ENCODE measurements around the gene U2AF1L4. TPM values are rescaled to one million over a fixed set of nuclear protein-coding genes. Genes with fewer than 3 reads are reported as not detected.

Gene U2AF1L4
- total RNA-seq, 1 experiment from 2014 or later: 14.1 TPM

DNA sequence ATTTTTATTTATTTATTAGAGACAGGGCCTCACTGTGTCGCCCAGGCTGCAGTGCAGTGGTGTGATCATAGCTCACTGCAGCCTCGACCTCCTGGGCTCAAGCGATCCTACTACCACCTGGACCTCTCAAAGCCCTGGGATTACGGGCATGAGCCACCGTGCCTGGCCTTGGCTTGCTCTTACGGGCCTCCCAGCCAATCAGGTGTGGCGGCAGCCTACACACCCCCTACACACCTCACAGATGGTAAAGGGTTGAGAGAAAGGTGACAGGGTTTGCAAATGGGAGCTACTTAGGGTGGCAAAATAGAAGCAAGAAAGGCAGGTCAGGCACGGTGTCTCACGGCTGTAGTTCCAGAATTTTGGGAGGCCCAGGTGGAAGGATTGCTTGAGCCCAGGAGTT is 41.9 kb downstream of the U2AF1L4 start:
- DNase-seq (ENCODE audit: low read depth): no peak
- in situ Hi-C loops (cut with HindIII; ENCODE audit: low pct_unique_long_range_greater_than_20kb, low sequenced_read_pairs): no loop called here

DNA sequence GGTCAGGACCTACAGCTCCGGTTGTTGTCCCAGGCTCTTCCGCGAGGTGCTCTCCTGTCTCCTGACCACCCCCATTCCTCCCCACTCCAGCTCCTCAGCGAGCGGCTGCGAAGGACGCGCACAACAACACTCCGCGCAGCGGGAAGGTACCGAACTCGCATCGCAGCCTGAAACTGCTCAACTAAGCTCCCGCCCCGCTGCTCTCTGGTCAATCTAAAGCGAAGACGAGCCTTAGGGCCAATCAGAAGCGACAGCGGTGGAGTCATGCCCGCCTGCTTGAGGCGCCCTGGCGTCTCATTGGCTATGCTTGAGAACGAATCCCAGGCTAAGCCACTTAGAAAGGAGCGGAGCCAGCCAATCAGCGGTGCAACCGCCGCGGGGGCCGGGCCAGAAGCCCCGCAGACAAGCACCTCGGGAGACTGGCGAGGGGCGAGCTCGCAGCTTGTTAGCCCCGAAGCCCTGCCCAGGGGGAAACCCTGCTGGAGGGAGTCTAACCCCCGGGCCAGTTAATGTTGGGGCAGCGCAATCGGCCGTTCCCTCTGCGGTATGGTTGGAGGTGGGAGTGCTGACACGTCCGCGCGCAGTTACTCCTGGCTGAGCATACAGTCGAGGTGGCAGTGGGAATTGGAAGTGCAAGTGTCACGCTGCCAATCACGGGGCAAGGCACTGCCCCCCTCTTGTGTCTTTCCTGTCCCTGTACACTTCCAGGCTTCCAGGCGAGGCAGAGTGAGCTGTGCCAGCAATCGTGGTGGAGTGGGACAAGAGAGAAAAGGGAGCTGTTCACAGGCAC is 42.8 kb downstream of the U2AF1L4 start:
- DNase-seq (ENCODE audit: low read depth): peak; percentile 96
- in situ Hi-C loops (cut with HindIII; ENCODE audit: low pct_unique_long_range_greater_than_20kb, low sequenced_read_pairs): no loop called here

DNA sequence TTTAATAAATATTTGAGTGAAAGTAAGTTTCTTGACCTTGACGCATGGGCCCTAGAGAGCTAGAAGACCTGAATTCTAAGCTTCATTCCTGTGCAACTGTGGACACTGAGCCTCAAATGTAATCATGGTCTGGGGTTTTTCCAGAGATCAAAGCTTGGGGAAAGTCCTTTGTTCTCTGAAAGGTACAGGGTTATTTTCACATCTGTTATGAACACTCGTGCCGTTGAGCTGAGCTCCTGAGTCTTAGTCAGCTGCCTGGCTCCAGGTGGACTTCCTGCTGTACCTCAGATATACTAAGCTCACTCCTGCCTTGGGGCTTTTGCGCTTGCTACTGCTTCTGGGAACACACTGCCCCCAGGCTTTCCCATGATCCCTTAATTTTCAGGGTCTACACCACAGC is 48.4 kb downstream of the U2AF1L4 start:
- DNase-seq (ENCODE audit: low read depth): no peak
- in situ Hi-C loops (cut with HindIII; ENCODE audit: low pct_unique_long_range_greater_than_20kb, low sequenced_read_pairs): no loop called here

DNA sequence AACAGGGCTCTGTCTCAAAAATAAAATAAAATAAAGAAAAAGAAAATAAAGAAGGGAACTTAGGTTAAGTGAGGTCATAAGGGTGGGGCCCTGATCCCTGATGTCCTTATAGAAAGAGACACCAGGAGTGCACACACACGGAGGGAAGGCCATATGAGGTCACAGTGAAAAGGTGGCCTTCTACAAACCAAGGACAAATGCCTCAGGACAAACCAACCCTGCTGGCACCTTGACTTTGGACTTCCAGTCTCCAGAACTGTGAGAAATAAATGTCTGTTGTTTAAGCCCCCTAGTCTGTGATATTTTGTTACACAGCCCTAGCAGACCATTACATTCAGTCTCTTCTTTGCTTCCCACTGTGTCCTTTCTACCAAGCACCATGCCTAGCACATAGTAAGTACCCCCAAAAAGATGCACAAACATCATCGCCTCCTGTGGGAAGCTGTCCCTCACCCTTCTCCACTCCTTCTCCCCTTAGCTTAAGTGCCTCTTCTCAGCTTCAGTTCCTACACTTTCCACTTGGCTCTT is 49.3 kb downstream of the U2AF1L4 start:
- in situ Hi-C loops (cut with HindIII; ENCODE audit: low pct_unique_long_range_greater_than_20kb, low sequenced_read_pairs): no loop called here
- DNase-seq (ENCODE audit: low read depth): no peak

DNA sequence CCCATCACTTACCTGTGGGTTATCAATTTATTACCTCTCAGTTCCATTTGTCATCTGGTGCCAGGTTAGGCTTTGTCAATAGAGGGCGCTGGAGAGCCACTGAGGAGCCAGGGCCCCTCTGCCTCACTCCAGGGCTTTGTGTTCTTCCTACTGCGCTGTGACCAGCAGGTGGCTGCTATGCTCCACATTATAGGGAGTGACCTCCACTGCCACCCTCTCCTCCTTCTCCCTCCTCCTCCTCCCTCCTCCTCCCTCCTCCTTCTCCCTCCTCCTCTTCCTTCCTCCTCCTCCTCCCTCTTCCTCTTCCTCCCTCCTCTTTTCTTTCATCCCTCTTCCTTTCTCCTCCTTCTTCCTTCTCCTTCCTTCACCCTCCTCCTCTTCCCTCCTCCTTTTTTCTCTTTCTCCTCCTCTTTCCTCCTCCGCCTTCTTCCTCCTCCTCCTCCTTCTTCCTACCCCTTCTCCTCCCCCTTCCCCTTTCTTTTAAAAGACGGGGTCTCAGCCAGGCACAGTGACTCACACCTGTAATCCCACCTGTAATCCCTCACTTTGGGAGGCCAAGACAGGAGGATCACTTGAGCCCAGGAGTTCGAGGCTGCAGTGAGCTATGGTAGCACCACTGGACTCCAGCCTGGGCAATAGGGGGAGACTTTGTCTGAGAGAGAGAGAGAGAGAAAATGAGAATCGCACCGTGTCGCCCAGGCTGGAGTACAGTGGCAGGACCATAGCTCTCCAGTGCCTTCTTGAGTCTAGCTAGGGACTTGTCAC is 51.2 kb downstream of the U2AF1L4 start:
- peak; percentile 65 for DNase-seq (ENCODE audit: low read depth)
- in situ Hi-C loops (cut with HindIII; ENCODE audit: low pct_unique_long_range_greater_than_20kb, low sequenced_read_pairs): no loop called here

DNA sequence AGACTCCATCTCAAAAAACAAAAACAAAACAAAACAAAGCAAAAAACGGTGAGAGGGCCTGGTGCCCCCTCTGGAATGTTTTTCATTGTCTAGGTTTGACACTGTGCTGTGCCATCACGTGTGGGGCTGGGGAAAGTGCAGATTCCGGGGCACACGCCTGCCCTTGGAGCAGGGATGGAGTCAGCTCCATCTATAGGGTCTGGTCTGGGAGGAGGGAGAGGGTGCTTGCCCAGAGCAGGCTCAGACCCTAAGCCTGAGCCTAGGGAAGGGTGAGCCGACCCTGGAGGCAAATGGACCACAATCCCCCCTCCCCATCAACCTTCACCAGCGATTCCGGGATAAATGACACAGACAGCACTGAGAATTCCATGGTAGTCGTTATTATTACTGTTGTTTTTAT is 51.8 kb downstream of the U2AF1L4 start:
- in situ Hi-C loops (cut with HindIII; ENCODE audit: low pct_unique_long_range_greater_than_20kb, low sequenced_read_pairs): no loop called here
- DNase-seq (ENCODE audit: low read depth): no peak

Other genes starting within 250 kb of the U2AF1L4 start
- not detected in 2 replicates for gene DMKN, start 231.8 kb downstream of the U2AF1L4 start, total RNA-seq (2014; rRNA removed; shearing (Covaris generic); ENCODE audit: low replicate concordance)
- gene SBSN, start 217.1 kb downstream of the U2AF1L4 start, total RNA-seq (2014; rRNA removed; shearing (Covaris generic); ENCODE audit: low replicate concordance): not detected in 2 replicates
- gene GAPDHS, start 212.0 kb downstream of the U2AF1L4 start, total RNA-seq (2014; rRNA removed; shearing (Covaris generic); ENCODE audit: low replicate concordance): not detected in 2 replicates
- 218 and 221 TPM in 2 replicates for gene TMEM147, start 199.8 kb downstream of the U2AF1L4 start, total RNA-seq (2014; rRNA removed; shearing (Covaris generic); ENCODE audit: low replicate concordance)
- gene ATP4A, start 181.8 kb downstream of the U2AF1L4 start, total RNA-seq (2014; rRNA removed; shearing (Covaris generic); ENCODE audit: low replicate concordance): not detected in 2 replicates
- gene PMIS2, start 159.2 kb downstream of the U2AF1L4 start, total RNA-seq (2014; rRNA removed; shearing (Covaris generic); ENCODE audit: low replicate concordance): not detected in 2 replicates
- 28.8 and 34.4 TPM in 2 replicates for gene HAUS5, start 132.7 kb downstream of the U2AF1L4 start, total RNA-seq (2014; rRNA removed; shearing (Covaris generic); ENCODE audit: low replicate concordance)
- 171 and 180 TPM in 2 replicates for gene RBM42, start 116.4 kb downstream of the U2AF1L4 start, total RNA-seq (2014; rRNA removed; shearing (Covaris generic); ENCODE audit: low replicate concordance)
- gene ETV2, start 103.7 kb downstream of the U2AF1L4 start, total RNA-seq (2014; rRNA removed; shearing (Covaris generic); ENCODE audit: low replicate concordance): 0.64 TPM in 1 of 2 replicates, not detected in the other
- 438 and 558 TPM in 2 replicates for gene COX6B1, start 97.1 kb downstream of the U2AF1L4 start, total RNA-seq (2014; rRNA removed; shearing (Covaris generic); ENCODE audit: low replicate concordance)
- not detected in 2 replicates for gene UPK1A, start 78.9 kb downstream of the U2AF1L4 start, total RNA-seq (2014; rRNA removed; shearing (Covaris generic); ENCODE audit: low replicate concordance)
- not detected in 2 replicates for gene ZBTB32, start 40.9 kb downstream of the U2AF1L4 start, total RNA-seq (2014; rRNA removed; shearing (Covaris generic); ENCODE audit: low replicate concordance)
- gene KMT2B, start 27.4 kb downstream of the U2AF1L4 start, total RNA-seq (2014; rRNA removed; shearing (Covaris generic); ENCODE audit: low replicate concordance): 2.8 and 12.9 TPM in 2 replicates
- gene IGFLR1, start 3.0 kb downstream of the U2AF1L4 start, total RNA-seq (2014; rRNA removed; shearing (Covaris generic); ENCODE audit: low replicate concordance): 10.1 and 18.1 TPM in 2 replicates
- gene PSENEN, start 233 bp upstream of the U2AF1L4 start, total RNA-seq (2014; rRNA removed; shearing (Covaris generic); ENCODE audit: low replicate concordance): 151 and 186 TPM in 2 replicates
- gene LIN37, start 3.2 kb upstream of the U2AF1L4 start, total RNA-seq (2014; rRNA removed; shearing (Covaris generic); ENCODE audit: low replicate concordance): 7.4 and 15.5 TPM in 2 replicates
- not detected in 2 replicates for gene HSPB6, start 11.6 kb upstream of the U2AF1L4 start, total RNA-seq (2014; rRNA removed; shearing (Covaris generic); ENCODE audit: low replicate concordance)
- 8.0 and 9.8 TPM in 2 replicates for gene PROSER3, start 12.8 kb upstream of the U2AF1L4 start, total RNA-seq (2014; rRNA removed; shearing (Covaris generic); ENCODE audit: low replicate concordance)
- 2.2 and 3.5 TPM in 2 replicates for gene ARHGAP33, start 30.1 kb upstream of the U2AF1L4 start, total RNA-seq (2014; rRNA removed; shearing (Covaris generic); ENCODE audit: low replicate concordance)
- 0.17 TPM in 1 of 2 replicates, not detected in the other for gene PRODH2, start 67.4 kb upstream of the U2AF1L4 start, total RNA-seq (2014; rRNA removed; shearing (Covaris generic); ENCODE audit: low replicate concordance)
- 0.41 and 0.88 TPM in 2 replicates for gene NPHS1, start 107.1 kb upstream of the U2AF1L4 start, total RNA-seq (2014; rRNA removed; shearing (Covaris generic); ENCODE audit: low replicate concordance)
- gene KIRREL2, start 111.5 kb upstream of the U2AF1L4 start, total RNA-seq (2014; rRNA removed; shearing (Covaris generic); ENCODE audit: low replicate concordance): not detected in 2 replicates
- 53.9 and 58.7 TPM in 2 replicates for gene APLP1, start 123.2 kb upstream of the U2AF1L4 start, total RNA-seq (2014; rRNA removed; shearing (Covaris generic); ENCODE audit: low replicate concordance)
- 4.8 and 5.8 TPM in 2 replicates for gene NFKBID, start 155.1 kb upstream of the U2AF1L4 start, total RNA-seq (2014; rRNA removed; shearing (Covaris generic); ENCODE audit: low replicate concordance)
- 0.88 TPM in 1 of 2 replicates, not detected in the other for gene HCST, start 157.1 kb upstream of the U2AF1L4 start, total RNA-seq (2014; rRNA removed; shearing (Covaris generic); ENCODE audit: low replicate concordance)
- not detected in 2 replicates for gene TYROBP, start 162.9 kb upstream of the U2AF1L4 start, total RNA-seq (2014; rRNA removed; shearing (Covaris generic); ENCODE audit: low replicate concordance)
- gene LRFN3, start 191.0 kb upstream of the U2AF1L4 start, total RNA-seq (2014; rRNA removed; shearing (Covaris generic); ENCODE audit: low replicate concordance): 4.4 and 9.7 TPM in 2 replicates
- gene SDHAF1, start 249.8 kb upstream of the U2AF1L4 start, total RNA-seq (2014; rRNA removed; shearing (Covaris generic); ENCODE audit: low replicate concordance): 54.3 and 64.8 TPM in 2 replicates

Measured in Caki2 (cell line).